K562 (cell line): ENCODE data around the gene SHROOM3. TPM values are rescaled to one million over a fixed set of nuclear protein-coding genes. Genes with fewer than 3 reads are reported as not detected.

Experiments
- ATAC-seq: fragments of 200-7000 bp; cut with Tn5 transposase; 3 replicates; pipeline ENCODE4 v1.9.1; 2020; ENCODE audit warnings: moderate library complexity
- BruUV-seq: library from RNA; stranded (reverse); fragments of 400-500 nt; replicated peaks from 2 replicates; lab custom pipeline; 2021; lab: Mats Ljungman, UMichigan
- CTCF ChIA-PET: fragments of 300-600 bp; formaldehyde crosslinking; extraction: SDS; loops from one replicate; lab custom pipeline; 2021; ENCODE audit warnings: low intra/inter-chr PET ratio; lab: Yijun Ruan, JAX
- POLR2A ChIA-PET: fragments of 300-600, 350-650 bp; sonication (Branson Sonifier 250); formaldehyde crosslinking; extraction: SDS; loops from one replicate; lab custom pipeline; 2021; ENCODE audit warnings: antibody characterized with exemption, inconsistent platforms; lab: Yijun Ruan, JAX
- DNase-seq, 4 experiments: peaks; one replicate each; pipeline versions ENCODE4 v3.0.0 to v3.0.0-alpha.2; 2011 to 2018; ENCODE audit warnings: low spot score in 3 of 4, mixed read lengths in 3 of 4; ENCODE audit errors: extremely low read depth in 1 of 4
- FAIRE-seq: peaks from 2 replicates; lab custom pipeline; 2011; peaks lifted over from hg19 to GRCh38; lab: Jason Lieb, UNC
- H2AFZ ChIP-seq: 2 replicates; pipeline ENCODE4 v1.6.0; 2011; ENCODE audit warnings: low read depth, low read length, control low read depth, inconsistent platforms
- H3K27ac ChIP-seq: fragments of 200-600 bp; 3 replicates; pipeline ENCODE4 v1.8.0; 2011; ENCODE audit warnings: low read depth, mild to moderate bottlenecking, control low read depth, inconsistent platforms, low read length, moderate library complexity, mixed read lengths; ENCODE audit errors: extremely low read depth
- H3K27me3 ChIP-seq, 2 experiments: fragments of 300-600 bp in 1 of 2; 2 replicates in 1 of 2; 3 replicates in 1 of 2; pipeline versions ENCODE4 v1.6.0 to v1.8.0; 2011; ENCODE audit warnings: inconsistent platforms in 2 of 2, low read length in 2 of 2, mild to moderate bottlenecking in 1 of 2, mixed read lengths in 1 of 2, moderate library complexity in 1 of 2; ENCODE audit not compliant: control insufficient read depth in 2 of 2, insufficient read depth in 2 of 2
- H3K36me3 ChIP-seq: fragments of 300-600 bp; 3 replicates; pipeline ENCODE4 v1.8.0; 2011; ENCODE audit warnings: mild to moderate bottlenecking, low read length, inconsistent platforms; ENCODE audit not compliant: control insufficient read depth, insufficient read depth
- H3K4me1 ChIP-seq, 2 experiments: fragments of 200-600 bp in 1 of 2; replicated peaks in 1 of 2; 2 replicates in 1 of 2; 3 replicates in 1 of 2; pipeline versions ENCODE4 v1.5.1 to v1.8.0; 2011; ENCODE audit warnings: inconsistent platforms in 2 of 2, low read length in 2 of 2, mild to moderate bottlenecking in 1 of 2, mixed read lengths in 1 of 2, moderate library complexity in 1 of 2; ENCODE audit not compliant: control insufficient read depth in 2 of 2, insufficient read depth in 2 of 2
- H3K4me2 ChIP-seq: 2 replicates; pipeline ENCODE4 v1.6.1; 2011; ENCODE audit warnings: low read length, control low read depth, inconsistent platforms, mixed read lengths; ENCODE audit not compliant: insufficient read depth
- H3K4me3 ChIP-seq: fragments of 200-600 bp; sonication (generic), shearing (Covaris generic); 2 replicates; pipeline ENCODE4 v1.5.1; 2016; ENCODE audit warnings: control low read depth, inconsistent platforms
- H3K79me2 ChIP-seq: fragments of 200-600 bp; 3 replicates; pipeline ENCODE4 v1.8.0; 2011; ENCODE audit warnings: low read length, inconsistent platforms; ENCODE audit not compliant: control insufficient read depth, insufficient read depth
- H3K9ac ChIP-seq, 2 experiments: 2 replicates each; pipeline versions ENCODE4 v1.6.0 to v1.6.1; 2011; ENCODE audit warnings: low read depth in 2 of 2, low read length in 2 of 2, control low read depth in 1 of 2, inconsistent platforms in 1 of 2, mild to moderate bottlenecking in 1 of 2, mixed read lengths in 1 of 2; ENCODE audit not compliant: insufficient read depth in 1 of 2
- H3K9me1 ChIP-seq: one replicate; pipeline ENCODE4 v1.6.0; 2011; ENCODE audit warnings: inconsistent platforms, mild to moderate bottlenecking, low read length, moderate library complexity; ENCODE audit not compliant: control insufficient read depth, insufficient read depth
- H3K9me3 ChIP-seq: replicated peaks from 2 replicates; pipeline ENCODE4 v1.5.1; 2011; ENCODE audit warnings: low read depth, low read length, inconsistent platforms; ENCODE audit not compliant: control insufficient read depth, insufficient read depth
- H4K20me1 ChIP-seq: replicated peaks from 2 replicates; pipeline ENCODE4 v1.6.1; 2011; ENCODE audit warnings: low read length, inconsistent platforms, mixed read lengths; ENCODE audit not compliant: control insufficient read depth, insufficient read depth
- BRD4 ChIP-seq: fragments of 200-600 bp; sonication (generic); IDR thresholded peaks from 2 replicates; pipeline ENCODE4 v1.6.1; 2017; ENCODE audit warnings: inconsistent platforms
- E2F3 ChIP-seq: fragments of 250-450 bp; sonication (Bioruptor Pico); IDR thresholded peaks from 2 replicates; pipeline ENCODE4 v1.4.0; 2020; ENCODE audit warnings: mild to moderate bottlenecking
- GTF2A2 ChIP-seq: IDR thresholded peaks from 2 replicates; pipeline ENCODE4 v1.6.1; 2016; ENCODE audit warnings: mild to moderate bottlenecking, missing genetic modification characterization, missing compliant biosample characterization
- HEY1 ChIP-seq: fragments of 250-450 bp; sonication (Bioruptor Pico); IDR thresholded peaks from 2 replicates; pipeline ENCODE4 v1.5.0; 2020; ENCODE audit warnings: mild to moderate bottlenecking, moderate library complexity, borderline replicate concordance
- ILF3 ChIP-seq: fragments of 450-650 bp; IDR thresholded peaks from 2 replicates; pipeline ENCODE4 v1.6.1; 2018; ENCODE audit warnings: antibody characterized with exemption, mild to moderate bottlenecking, moderate library complexity, borderline replicate concordance
- JUND ChIP-seq, 2 experiments: IDR thresholded peaks; 2 replicates in 1 of 2; 3 replicates in 1 of 2; pipeline ENCODE4 v1.6.1; 2011; ENCODE audit warnings: borderline replicate concordance in 2 of 2, low read depth in 2 of 2, low read length in 2 of 2, improper control_type of control experiment in 1 of 2, missing biosample characterization in 1 of 2, missing genetic modification characterization in 1 of 2, missing genetic modification reagents in 1 of 2
- MLLT1 ChIP-seq, 2 experiments: fragments of 450-650 bp; IDR thresholded peaks; 2 replicates each; pipeline ENCODE4 v1.6.1; 2016
- PRMT5 ChIP-seq: sonication (generic); formaldehyde crosslinking; IDR thresholded peaks from 2 replicates; pipeline ENCODE4 v1.5.0; 2020; ENCODE audit warnings: missing genetic modification reagents
- RB1 ChIP-seq: fragments of 450-650 bp; IDR thresholded peaks from 2 replicates; pipeline ENCODE4 v1.6.1; 2017; ENCODE audit warnings: low read depth, mild to moderate bottlenecking
- SMARCC2 ChIP-seq: fragments of 450-650 bp; IDR thresholded peaks from 2 replicates; pipeline ENCODE4 v1.6.1; 2017; ENCODE audit warnings: antibody characterized with exemption, moderate library complexity, mild to moderate bottlenecking, low read depth
- TFAM ChIP-seq: fragments of 250-450 bp; sonication (Bioruptor Pico); conservative IDR thresholded peaks from 2 replicates; pipeline ENCODE4 v1.5.0; 2021; ENCODE audit warnings: mild to moderate bottlenecking, moderate library complexity
- ZNF444 ChIP-seq: fragments of 250-450 bp; sonication (Bioruptor Pico); IDR thresholded peaks from 2 replicates; pipeline ENCODE4 v1.4.0; 2020; ENCODE audit warnings: mild to moderate bottlenecking, moderate library complexity
- ZNF79 ChIP-seq: fragments of 250-450 bp; sonication (Bioruptor Pico); IDR thresholded peaks from 2 replicates; pipeline ENCODE4 v1.4.0; 2020; ENCODE audit warnings: low read depth, mild to moderate bottlenecking, moderate library complexity
- ZNF830 ChIP-seq: fragments of 250-450 bp; sonication (Bioruptor Pico); IDR thresholded peaks from 2 replicates; pipeline ENCODE4 v1.5.0; 2021; ENCODE audit warnings: mild to moderate bottlenecking
- WGBS: fragments of 100-300 bp; shearing (Covaris generic); methylation state at CpG from one replicate; pipeline ENCODE4 v1.1.6; 2016; ENCODE audit warnings: low coverage, mixed read lengths; ENCODE audit not compliant: insufficient coverage; ENCODE audit errors: missing lambda C conversion rate; 5-methylcytosine and 5-hydroxymethylcytosine counted together
- in situ Hi-C: fragments of 300-500 bp; cut with MboI; formaldehyde crosslinking; loops from 4 replicates; pipeline ENCODE4 v1.15.0; 2018; ENCODE audit warnings: inconsistent platforms, mixed read lengths
- intact Hi-C: fragments of 100-400 bp; cut with micrococcal nuclease; formaldehyde crosslinking; loops from 2 replicates; pipeline ENCODE4 v1.14.2; 2022
- polyA plus RNA-seq, 8 experiments: library from polyadenylated mRNA; depleted of rRNA in 4 of 8; stranded (reverse) in 5 of 8; unstranded in 3 of 8; fragments of >200 nt; fragmentation: Nextera tagmentation in 2 of 8; fragmentation: Illumina TruSeq in 1 of 8; extraction: Ambion mirVana in 2 of 8; extraction: Trizol in 1 of 8; gene quantifications; 2 replicates each; pipeline versions ENCODE4 v1.2.1 to v1.2.3, GENCODE V29; 2011 to 2014; ENCODE audit warnings: inconsistent platforms in 1 of 8, missing spikeins in 1 of 8
- total RNA-seq, 7 experiments: library from RNA; depleted of rRNA in 6 of 7; stranded (reverse); fragments of >200 nt in 6 of 7; fragmentation: Illumina TruSeq in 2 of 7; extraction: Trizol in 2 of 7; gene quantifications; 2 replicates each; pipeline versions ENCODE4 v1.2.1 to v1.2.3, GENCODE V29; 2011 to 2021; ENCODE audit warnings: low replicate concordance in 1 of 7
- TF ChIP-seq, protein P1 (sequence below): fragments of 250-450 bp; sonication (Bioruptor Pico); IDR thresholded peaks from 2 replicates; pipeline ENCODE4 v1.8.0; 2021; ENCODE audit warnings: borderline replicate concordance, mild to moderate bottlenecking, moderate library complexity; ENCODE audit not compliant: poor library complexity, severe bottlenecking
- TF ChIP-seq, protein P2 (sequence below), 3 experiments: fragments of 200-800 bp in 1 of 3; fragments of 250-450 bp in 1 of 3; fragments of 450-650 bp in 1 of 3; sonication (Bioruptor Pico) in 1 of 3; sonication (Bioruptor generic) in 1 of 3; formaldehyde crosslinking in 1 of 3; IDR thresholded peaks; 2 replicates each; pipeline versions ENCODE4 v1.6.1 to v1.8.0; 2016 to 2022; ENCODE audit warnings: mild to moderate bottlenecking in 2 of 3, missing genetic modification characterization in 2 of 3, missing compliant biosample characterization in 1 of 3, moderate library complexity in 1 of 3

Gene SHROOM3
- total and polyA plus RNA-seq, 9 of the 15 experiments (the other 6 are each of a cell fraction or from before 2014, with no cell fraction given): 0.01 to 0.07 TPM; not detected in 7

- H3K9me1 ChIP-seq: no peaks in the 10 kb centered on the region
- no peak for DNase-seq
- no peak overlapping the region for H3K27ac ChIP-seq
- FAIRE-seq: no peak
- WGBS: 0% methylated on average over 2 of the region's 2 CpGs
- no peak for ATAC-seq
- in situ Hi-C loops: no loop called here
- H3K36me3 ChIP-seq: no peaks in the 10 kb centered on the region
- H3K9me3 ChIP-seq: no peaks in the 10 kb centered on the region
- H3K79me2 ChIP-seq: no peaks in the 10 kb centered on the region
- POLR2A ChIA-PET: no interaction called here
- no peaks in the 10 kb centered on the region for H4K20me1 ChIP-seq
- H3K4me3 ChIP-seq: no peak overlapping the region
- no TSS peak for BruUV-seq
- H3K9ac ChIP-seq: no peak overlapping the region
- H3K4me1 ChIP-seq: no peaks in the 10 kb centered on the region
- no peaks in the 10 kb centered on the region for H3K27me3 ChIP-seq
- intact Hi-C loops: no loop called here
- H3K4me2 ChIP-seq: no peak overlapping the region
- CTCF ChIA-PET: no interaction called here
- H2AFZ ChIP-seq: no peak overlapping the region
- TF ChIP-seq SMARCC2 (no peak), HEY1 (CRISPR knock-in tag) (no peak), BRD4 (no peak), ZNF79 (CRISPR knock-in tag) (no peak), E2F3 (CRISPR knock-in tag) (no peak), ZNF444 (no peak), TFAM (CRISPR knock-in tag) (no peak), PRMT5 (CRISPR knock-in tag) (no peak), RB1 (no peak), ILF3 (no peak), ZNF830 (no peak), GTF2A2 (tag) (no peak), MLLT1 (IDR thresholded peaks at IDR 0.05) (no peak), JUND (IDR thresholded peaks at IDR 0.05; ENCODE audit: borderline replicate concordance, low read depth, low read length) (no peak), JUND (tag; IDR thresholded peaks at IDR 0.05; ENCODE audit: borderline replicate concordance, low read depth, low read length) (no peak)
- TF ChIP-seq, protein P1, sequence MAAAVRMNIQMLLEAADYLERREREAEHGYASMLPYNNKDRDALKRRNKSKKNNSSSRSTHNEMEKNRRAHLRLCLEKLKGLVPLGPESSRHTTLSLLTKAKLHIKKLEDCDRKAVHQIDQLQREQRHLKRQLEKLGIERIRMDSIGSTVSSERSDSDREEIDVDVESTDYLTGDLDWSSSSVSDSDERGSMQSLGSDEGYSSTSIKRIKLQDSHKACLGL: no peak
- TF ChIP-seq, protein P2, sequence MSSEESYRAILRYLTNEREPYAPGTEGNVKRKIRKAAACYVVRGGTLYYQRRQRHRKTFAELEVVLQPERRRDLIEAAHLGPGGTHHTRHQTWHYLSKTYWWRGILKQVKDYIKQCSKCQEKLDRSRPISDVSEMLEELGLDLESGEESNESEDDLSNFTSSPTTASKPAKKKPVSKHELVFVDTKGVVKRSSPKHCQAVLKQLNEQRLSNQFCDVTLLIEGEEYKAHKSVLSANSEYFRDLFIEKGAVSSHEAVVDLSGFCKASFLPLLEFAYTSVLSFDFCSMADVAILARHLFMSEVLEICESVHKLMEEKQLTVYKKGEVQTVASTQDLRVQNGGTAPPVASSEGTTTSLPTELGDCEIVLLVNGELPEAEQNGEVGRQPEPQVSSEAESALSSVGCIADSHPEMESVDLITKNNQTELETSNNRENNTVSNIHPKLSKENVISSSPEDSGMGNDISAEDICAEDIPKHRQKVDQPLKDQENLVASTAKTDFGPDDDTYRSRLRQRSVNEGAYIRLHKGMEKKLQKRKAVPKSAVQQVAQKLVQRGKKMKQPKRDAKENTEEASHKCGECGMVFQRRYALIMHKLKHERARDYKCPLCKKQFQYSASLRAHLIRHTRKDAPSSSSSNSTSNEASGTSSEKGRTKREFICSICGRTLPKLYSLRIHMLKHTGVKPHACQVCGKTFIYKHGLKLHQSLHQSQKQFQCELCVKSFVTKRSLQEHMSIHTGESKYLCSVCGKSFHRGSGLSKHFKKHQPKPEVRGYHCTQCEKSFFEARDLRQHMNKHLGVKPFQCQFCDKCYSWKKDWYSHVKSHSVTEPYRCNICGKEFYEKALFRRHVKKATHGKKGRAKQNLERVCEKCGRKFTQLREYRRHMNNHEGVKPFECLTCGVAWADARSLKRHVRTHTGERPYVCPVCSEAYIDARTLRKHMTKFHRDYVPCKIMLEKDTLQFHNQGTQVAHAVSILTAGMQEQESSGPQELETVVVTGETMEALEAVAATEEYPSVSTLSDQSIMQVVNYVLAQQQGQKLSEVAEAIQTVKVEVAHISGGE (CRISPR knock-in tag; IDR thresholded peaks at IDR 0.05): no peak
Measured at GRCh38 chr4:76536373-76536689, 101.3 kb downstream of the SHROOM3 start.
